DMS53 treated with DMSO at 0.1 percent for 48 hours (cell line): ENCODE results near the gene ARMH3.
"Not testable (repeated sequence)": the region's sequence is repeated elsewhere in the genome, so short reads cannot be mapped to it uniquely, and the experiment has no call there.

Experiments used
- DNase-seq: peaks from one replicate; lab custom pipeline; 2025; ENCODE audit not compliant: unreplicated experiment; lab: John Stamatoyannopoulos, UW

The ARMH3 gene

DNA sequence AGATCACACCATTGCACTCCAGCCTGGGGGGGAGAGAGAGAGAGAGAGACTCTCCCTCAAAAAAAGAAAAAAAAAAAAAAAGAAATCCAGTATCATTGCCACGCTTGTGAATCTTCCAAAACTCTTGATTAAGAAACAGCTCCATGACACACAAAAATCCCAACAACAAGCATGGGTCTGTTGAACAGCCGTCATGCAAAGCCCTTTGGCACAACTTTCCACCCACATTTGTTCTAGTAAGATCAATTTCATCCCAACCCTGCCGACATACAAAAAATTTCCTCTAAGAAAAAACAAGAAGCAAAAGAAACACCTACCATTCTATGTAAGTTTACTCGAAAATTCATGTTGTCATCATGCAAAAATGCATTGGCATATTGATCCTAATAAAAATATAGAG is 62.8 kb downstream of the ARMH3 start:
- no peak for DNase-seq

DNA sequence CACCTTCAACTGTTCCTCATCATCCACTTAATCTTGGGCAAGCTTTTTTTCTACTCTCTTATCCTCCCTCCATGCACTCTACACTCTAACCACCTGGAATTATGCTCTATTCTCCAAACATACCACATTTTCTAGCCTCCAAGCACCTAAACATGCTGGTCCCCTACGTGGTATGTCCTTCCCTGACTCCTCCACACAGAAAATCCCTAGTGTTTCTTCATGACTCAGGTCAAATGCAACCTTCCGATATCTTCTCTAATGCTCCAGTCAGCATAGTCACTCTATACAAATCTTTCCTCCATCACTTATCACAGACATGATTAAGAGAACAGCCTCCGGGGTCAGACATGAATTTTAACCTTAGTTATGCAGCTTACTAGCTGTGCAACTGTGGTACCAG is 68.8 kb downstream of the ARMH3 start:
- no peak for DNase-seq

DNA sequence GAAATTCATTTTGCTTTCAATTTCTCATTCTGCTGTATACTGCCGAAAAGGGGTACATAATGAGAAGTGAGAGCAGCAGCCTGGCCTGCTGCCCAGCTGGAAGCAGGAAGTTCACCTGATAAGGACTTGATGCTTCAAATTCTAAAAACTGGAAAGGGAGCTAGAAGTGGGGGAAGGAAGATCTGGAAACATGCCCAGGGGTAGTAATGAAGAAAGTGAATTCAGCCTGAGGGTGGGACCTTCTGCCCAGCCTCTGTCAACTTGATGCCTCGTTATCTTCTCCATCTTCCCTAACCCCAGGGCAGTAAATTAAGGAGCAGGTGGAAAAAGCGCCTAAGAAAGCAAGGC is 69.4 kb downstream of the ARMH3 start:
- DNase-seq: no peak

DNA sequence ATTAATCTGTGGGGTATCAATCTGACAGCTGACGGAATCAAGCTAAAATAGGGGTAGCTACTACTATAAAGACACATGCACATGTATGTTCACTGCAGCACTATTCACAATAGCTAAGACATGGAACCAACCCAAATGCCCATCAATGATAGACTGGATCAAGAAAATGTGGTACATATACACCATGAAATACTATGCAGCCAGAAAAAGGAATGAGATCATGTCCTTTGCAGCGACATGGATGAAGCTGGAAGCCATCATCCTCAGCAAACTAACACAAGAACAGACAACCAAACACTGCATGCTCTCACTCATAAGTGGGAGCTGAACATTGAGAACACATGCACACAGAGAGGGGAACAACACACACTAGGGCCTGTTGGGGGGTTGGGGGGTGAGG is 75.3 kb downstream of the ARMH3 start:
- DNase-seq: not testable (repeated sequence)

DNA sequence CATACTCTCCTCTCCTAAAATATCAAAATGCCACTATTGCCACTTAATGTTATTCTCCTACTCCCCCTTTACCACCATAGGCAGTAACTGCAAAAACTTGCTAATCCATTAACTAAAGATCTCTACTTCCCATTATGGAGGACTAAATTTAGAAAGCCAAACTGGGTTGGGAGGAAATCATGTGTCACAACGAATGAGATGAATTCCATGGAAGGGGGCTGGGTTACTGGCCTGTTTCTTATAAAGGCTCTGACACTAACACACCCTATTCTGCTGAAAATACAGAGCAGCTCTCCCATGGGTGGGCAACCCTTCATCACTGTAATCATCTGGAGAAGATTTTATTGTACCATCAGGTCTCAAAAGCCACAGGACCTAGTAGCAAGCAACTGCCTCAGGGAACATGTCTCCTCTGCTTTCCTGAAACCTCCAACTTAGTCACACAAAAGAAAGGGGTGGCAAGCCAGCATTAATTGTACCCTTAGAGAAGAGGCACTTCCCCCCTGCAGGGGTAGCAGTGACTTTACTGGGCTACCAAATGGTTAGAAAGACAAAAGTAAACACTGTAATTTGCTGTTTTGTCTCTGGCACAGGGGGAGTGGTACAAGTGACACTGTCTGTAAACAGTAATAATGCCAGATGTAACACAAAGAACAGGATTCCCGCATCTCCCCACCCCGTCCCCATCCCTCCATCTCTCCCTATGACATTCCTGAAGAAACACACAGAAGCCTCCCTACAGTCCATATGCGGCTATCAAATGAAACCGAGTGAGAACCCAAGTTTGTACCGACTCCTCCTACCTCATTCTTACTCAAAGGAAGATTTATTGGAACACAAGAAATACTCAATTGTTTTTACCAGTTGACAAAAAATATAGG is 81.6 kb downstream of the ARMH3 start:
- no peak for DNase-seq

DNA sequence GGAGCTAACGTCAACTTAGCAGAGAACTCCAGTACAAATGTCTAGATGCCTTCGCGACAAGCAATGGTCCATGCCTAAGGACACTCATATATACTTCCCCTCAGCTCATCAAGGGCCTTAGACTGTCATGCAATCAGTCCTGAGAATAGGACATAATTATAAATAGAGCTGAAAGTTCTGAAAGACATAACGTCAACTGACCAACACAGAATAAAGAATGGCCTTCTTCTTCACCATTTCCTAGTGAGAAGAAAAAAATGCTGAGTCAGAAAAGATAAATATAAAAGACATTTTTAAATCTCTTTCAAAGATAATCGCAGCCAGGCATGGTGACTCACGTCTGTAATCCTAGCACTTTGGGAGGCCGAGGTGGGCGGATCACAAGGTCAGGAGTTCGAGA is 83.2 kb downstream of the ARMH3 start:
- DNase-seq: no peak

DNA sequence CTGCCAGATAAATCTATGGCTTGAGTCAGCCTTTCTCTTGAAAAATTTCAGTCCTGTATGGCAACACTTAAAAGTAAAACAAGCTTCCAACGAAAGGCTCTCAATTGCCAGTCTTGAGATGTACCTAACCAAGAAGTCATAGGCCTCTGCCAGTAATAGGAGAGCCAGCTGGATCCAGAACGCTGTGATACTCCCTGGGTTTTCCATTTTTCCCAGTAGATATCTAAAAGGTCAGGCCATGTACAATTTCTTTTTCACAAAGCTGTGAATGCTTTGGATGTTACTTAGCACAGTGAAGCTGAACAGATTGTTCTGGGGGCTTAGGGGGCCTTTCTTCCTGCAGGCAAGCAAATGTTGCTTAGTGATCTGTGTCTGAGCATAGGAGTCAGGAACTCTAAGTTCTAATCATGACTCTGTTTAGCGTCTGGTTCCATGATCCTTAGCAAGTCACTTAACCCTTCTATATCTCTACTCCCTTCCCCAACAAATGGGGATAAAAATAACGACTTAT is 86.5 kb downstream of the ARMH3 start:
- DNase-seq: no peak

DNA sequence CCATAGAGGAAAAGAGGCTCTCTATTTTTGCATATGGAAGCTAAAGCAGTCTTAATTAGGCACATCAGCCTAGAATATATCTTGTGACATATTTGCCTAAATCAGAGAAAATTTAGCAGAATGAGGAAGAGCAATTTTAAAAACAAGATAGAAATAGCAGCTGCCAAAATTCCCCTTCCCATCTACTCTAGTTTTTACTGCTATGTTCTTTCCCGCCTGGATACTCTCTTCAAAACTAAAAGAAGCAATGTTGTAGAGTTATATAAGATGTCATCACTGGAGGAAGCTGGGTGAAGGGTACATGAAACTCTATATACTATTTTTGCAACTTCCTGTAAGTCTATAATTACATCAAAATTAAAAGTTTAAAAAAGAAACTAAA is 87.0 kb downstream of the ARMH3 start:
- DNase-seq: no peak

DNA sequence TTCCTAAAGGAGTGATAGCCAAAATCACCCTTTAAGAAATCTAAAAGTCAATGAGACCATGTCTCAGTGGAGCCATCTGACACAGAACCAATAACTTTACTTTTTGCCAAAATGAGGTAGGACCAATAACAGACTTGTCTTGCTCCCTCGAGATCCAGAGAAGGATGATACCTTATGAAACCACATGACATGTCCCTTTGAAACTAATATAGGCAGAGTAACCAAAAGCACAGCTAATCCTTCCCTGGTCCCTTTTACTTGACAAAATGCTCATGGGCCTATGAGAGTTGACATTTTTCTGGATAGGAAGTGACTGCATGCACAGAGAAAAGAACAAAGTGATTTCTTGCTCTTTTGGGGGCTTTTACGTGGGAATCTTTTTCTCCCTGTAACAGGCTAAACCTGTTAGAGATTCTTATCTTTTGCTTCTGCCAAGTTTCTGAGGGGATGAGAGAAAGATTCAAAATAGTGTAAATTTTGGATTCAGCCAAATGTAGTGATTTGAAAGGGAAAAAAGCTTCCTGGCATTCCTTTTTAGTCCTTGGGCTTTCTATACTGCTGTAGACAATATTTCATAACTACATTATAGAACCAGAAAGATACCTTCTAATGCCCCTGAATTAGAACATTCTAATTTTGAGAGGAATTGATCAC is 87.6 kb downstream of the ARMH3 start:
- no peak for DNase-seq

DNA sequence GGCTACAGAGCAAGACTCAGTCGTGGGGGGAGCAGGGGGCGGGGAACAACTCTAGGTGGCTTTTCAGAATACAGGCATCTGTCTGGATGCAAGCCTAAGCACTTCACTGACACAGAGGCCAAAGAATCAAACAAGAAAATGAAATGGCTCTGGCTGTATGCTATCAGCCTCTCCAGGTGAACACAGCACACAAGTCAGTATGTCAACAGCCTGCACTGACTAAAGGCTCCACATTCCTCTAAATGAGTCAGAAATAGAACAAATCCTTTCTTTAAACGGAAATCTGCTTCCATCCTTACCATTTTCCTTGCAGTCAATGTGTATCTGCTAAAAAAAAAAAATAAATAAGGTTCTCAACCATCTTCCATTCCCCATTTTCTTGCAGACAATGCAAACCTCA is 88.3 kb downstream of the ARMH3 start:
- no peak for DNase-seq

DNA sequence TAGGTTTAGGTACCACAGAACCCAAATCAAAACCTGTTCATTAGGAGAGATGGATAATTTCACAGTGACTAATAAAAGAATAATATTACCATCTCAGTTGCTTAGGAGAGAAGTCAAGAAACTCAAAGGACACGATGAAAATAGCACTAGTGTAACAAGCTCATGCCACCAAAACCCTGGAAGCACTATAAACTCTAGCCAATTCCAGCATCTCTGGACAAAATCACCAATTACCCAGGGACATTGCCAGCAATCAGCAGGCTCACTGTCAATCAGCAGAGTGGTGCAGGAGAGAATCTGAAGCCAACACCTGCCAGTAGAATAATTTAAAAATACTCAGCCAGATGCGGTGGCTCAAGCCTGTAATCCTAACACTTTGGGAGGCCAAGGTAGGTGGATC is 88.9 kb downstream of the ARMH3 start:
- no peak for DNase-seq

DNA sequence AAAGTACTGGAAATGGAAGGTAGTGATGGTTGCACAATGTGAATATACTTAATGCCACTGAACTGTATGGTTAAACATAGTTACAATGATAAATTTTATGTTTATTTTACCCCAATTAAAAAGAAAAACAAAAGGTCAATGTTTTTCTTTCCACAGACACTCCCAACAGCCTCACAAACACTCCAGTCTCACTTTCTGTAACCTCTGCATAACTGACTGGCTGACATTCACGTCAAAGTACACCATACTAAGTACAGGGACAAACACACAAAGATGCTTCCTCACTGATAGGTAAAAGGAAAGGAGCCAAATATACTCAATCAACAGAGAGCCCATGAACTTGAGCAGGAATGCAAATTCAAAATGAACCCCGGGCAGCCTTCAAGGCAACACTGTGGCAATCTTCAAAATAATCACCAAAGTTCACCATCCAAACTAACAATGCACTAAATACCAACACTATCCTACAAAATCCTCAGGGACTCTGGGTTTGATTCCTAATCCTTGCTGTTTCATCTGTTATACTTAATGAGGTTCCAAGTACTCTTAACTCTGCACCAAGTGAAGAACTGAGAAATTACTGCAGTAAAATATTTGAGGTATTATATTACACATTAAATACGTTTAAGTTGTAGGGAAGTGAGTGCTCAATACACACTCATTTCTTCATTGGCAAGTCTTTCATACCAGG is 90.8 kb downstream of the ARMH3 start:
- no peak for DNase-seq

DNA sequence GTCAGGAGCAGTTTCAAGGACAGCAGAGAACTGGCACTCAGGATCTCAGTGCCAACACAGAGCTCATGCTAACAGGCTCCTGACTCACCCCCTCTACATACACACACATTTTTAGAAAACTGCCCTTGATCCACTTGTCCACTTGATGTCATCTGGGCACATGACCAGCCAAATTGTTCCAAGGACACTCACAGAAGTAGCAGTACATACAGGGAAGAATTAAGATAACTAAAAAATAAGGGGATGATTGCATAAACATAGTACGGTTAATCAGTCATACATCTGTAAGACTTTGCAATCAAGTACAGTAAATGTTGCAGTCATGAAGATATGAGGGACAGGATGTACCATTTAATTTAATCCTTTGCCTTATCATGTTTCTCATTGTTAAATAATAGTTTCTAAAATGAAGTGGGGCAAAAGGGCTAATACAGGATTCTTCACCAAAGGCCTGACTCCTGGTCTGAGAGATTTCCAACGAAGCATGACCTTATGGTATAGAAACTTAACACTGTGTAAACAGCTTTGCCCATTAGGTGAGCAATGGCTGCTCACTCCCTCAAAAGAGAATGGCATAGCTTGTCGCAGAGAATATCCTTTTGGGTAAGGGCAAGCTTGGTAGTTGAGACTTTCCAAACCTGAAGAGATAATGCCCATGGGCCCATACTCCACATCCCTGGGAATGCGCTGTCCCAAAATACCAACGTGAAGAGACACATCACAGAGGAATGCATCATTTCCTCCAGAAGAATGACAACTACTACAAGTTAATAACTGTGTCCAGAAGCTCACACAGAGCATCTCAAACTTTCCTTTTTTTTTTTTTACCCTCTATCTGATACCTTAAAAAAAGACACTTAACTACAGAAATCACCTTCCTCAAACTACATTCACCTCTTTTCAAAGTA is 94.1 kb downstream of the ARMH3 start:
- DNase-seq: peak; percentile 34

DNA sequence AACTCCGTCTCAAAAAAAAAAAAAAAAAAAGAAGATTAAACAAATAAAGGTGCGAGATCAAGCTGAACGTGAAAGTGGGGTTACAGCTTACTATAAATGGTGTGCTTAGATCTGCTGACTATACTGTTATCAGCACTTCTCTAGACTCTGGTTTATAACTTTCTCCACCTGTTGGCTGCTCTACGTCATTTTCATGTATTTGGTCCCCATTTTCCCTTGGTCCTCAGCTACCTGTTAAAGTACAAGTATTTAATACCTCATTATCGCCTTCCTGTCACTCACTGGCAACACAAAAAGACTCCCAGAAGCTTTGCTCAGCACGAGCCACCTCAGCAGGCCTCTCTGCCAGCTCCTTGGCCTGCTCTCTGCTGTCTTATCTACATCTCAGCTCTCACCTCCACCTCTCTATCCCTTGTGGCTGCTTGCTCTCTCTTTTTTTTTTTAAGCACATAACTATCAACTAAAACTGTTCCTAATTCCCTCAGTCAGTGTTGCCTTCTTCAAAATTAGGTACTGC is 95.0 kb downstream of the ARMH3 start:
- DNase-seq: no peak

DNA sequence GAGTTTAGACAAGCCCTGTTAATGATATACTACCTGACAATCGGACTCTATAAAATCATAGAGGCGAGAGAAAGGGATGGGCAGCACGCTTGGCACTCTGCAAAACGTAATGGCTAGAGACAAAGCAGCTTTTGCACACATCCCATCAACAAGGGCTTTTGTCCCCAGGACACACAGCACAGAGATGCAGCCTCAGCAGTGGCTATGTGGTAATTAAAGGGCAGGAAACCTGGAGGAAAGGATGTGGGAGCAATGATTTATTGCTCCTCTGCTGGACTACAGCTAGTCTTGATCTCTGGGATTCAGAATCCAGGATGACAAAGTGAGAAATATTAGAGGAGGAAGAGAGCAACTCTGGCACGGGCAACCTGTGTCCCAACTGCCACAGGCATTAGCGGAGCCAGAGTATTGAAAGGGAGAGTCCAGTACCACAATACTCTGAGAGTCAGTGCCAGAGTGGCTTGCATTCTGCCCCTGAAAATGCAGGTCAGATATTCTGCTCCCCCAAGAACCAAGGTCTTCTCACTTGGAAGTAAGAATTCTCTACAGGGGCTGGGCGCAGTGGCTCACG is 96.5 kb downstream of the ARMH3 start:
- DNase-seq: no peak

DNA sequence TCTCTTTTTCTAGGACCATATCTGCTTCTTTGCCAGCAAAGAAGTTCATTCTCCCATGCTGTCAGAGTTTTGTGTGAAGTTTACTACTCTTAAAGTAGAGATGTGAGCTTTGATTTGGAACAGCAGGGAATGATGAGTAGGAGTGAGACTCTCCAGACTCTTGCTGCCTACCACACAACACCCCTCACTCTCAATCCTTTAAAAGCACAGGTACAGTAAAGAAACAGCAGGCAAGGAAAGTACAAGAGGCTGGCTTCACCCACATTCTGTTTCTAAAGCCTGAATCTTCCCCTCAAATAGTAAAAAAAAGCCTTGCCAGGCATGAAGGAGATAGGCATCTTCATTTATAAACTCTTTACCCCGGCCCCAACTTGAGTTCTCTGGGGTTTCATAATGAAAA is 97.3 kb downstream of the ARMH3 start:
- no peak for DNase-seq

DNA sequence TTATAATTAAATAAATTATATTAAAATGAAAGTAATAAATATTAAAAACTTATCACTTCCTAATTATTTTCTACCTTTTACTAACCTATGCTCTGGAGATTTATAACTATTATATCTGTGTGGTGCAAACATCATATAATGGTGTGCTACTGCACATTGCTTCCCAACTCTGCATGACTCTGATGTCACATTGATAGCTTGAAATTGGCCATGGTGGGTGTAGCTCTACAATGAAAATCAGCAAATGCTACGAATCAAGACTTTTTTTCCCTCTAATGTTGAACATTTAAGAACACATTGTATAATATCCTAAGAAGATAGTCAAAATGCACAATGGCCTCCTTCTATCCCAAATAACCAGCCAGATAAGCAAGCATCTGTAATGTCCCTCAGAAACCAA is 99.1 kb downstream of the ARMH3 start:
- no peak for DNase-seq

DNA sequence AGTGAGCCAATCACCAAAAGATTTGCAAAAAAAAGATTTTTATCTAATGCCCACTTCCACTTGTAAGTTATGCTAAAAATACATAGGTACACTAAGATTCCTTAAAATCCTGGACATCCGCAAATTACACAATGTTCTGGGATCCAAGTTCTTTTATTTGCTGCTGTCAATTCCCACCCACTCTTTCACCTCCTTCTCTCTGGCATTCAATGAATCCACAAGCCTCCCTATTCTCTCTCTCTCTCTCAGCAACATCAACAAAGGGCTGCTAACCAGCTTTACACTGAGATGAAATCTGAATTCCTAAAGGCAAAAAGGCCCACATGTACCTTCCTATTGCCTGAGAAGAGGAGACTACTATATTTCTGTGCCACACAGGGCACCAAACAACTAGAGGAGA is 99.9 kb downstream of the ARMH3 start:
- DNase-seq: no peak

DNA sequence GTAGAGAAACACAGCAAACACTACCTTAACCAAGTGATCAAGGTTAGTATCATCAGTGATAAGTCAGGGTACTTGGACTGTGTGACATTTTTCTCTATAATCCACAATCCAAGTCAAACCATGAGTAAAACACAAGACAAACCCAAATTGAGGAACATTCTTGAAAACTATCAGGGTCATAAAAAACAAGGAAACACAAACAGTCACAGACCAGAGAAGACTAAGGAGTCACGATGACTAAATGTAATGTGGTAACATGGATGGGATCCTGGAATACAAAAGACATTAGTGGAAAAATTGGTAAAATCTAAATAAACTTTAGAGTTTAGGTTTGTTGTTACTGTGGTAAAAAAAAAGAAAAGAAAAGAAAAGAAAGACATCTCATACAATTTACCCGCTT is 103.8 kb downstream of the ARMH3 start:
- DNase-seq: no peak

DNA sequence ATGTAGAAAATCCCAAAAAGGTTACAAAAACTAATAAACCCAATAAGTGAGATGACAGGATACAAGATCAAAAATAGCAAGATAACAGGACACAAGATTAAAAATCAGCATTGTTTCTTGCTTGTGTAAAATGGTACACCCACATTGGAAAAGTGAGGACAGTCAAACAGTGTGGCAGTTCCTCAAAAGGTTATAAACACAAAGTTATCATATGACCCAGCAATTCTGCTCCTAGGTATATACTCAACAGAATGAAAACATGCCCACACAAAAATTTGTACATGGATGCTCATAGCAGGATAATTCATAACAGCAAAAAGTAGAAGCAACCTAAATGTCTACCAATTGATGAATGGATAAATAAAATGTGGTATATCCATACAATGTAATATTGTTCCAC is 105.8 kb downstream of the ARMH3 start:
- no peak for DNase-seq
